ENCODE data around the gene IL12RB1.

- TF ChIP-seq SRF (IDR thresholded peaks at IDR 0.05; ENCODE audit: low read depth) = no peak
- no peak for TF ChIP-seq CTCF (IDR thresholded peaks at IDR 0.05 in 2 of 3, conservative IDR thresholded peaks at IDR 0.05 in 1 of 3; ENCODE audit: borderline replicate concordance in 1 of 3, insufficient read depth in 1 of 3, low read depth in 2 of 3, low read length in 2 of 3)
- TF ChIP-seq CEBPB (IDR thresholded peaks at IDR 0.05; ENCODE audit: low read depth) = no peak
- TF ChIP-seq YY1 (IDR thresholded peaks at IDR 0.05; ENCODE audit: extremely low read depth, insufficient replicate concordance, low read depth, low read length) = no peak
- no peak for TF ChIP-seq TCF7L2 (IDR thresholded peaks at IDR 0.05; ENCODE audit: borderline replicate concordance, extremely low read depth, insufficient read depth, insufficient read length)
- no peak for TF ChIP-seq FOSL1 (IDR thresholded peaks at IDR 0.05; ENCODE audit: low read depth)
- no peak for TF ChIP-seq EZH2 (IDR thresholded peaks at IDR 0.05)
- no peak for TF ChIP-seq POLR2A (IDR thresholded peaks at IDR 0.05; ENCODE audit: borderline replicate concordance, extremely low read depth, insufficient read depth, insufficient read length)
- TF ChIP-seq MAX (IDR thresholded peaks at IDR 0.05) = no peak
- no peak for TF ChIP-seq EGR1 (IDR thresholded peaks at IDR 0.05; ENCODE audit: low read depth)
- TF ChIP-seq SIN3A (IDR thresholded peaks at IDR 0.05; ENCODE audit: low read depth) = no peak
- TF ChIP-seq SP1 (IDR thresholded peaks at IDR 0.05; ENCODE audit: low read depth) = no peak
Measured at GRCh38 chr19:18083929-18084684, 2.6 kb downstream of the IL12RB1 start.

Measured in HCT116 (cell line).